ENCODE measurements around the gene TAF1B.

GRCh38 chr2:9912468-9912867 lies 69.2 kb downstream of the TAF1B start:
- TF ChIP-seq, protein P1, sequence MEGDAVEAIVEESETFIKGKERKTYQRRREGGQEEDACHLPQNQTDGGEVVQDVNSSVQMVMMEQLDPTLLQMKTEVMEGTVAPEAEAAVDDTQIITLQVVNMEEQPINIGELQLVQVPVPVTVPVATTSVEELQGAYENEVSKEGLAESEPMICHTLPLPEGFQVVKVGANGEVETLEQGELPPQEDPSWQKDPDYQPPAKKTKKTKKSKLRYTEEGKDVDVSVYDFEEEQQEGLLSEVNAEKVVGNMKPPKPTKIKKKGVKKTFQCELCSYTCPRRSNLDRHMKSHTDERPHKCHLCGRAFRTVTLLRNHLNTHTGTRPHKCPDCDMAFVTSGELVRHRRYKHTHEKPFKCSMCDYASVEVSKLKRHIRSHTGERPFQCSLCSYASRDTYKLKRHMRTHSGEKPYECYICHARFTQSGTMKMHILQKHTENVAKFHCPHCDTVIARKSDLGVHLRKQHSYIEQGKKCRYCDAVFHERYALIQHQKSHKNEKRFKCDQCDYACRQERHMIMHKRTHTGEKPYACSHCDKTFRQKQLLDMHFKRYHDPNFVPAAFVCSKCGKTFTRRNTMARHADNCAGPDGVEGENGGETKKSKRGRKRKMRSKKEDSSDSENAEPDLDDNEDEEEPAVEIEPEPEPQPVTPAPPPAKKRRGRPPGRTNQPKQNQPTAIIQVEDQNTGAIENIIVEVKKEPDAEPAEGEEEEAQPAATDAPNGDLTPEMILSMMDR (IDR thresholded peaks at IDR 0.05; ENCODE audit: insufficient read depth, low read length, poor library complexity, severe bottlenecking) = no peak
- TF ChIP-seq EZH2phosphoT487 (conservative IDR thresholded peaks at IDR 0.05; ENCODE audit: low read length) = no peak

All from SU-DHL-6 (cell line).